Psoas muscle (tissue), 8 donors: Measurements from ENCODE around the gene NENF. TPM values are rescaled to one million over a fixed set of nuclear protein-coding genes. Genes with fewer than 3 reads are reported as not detected.

ENCODE experiments used
- ATAC-seq, 4 donors: fragments of 200-7000 bp; cut with Tn5 transposase; one replicate each; pipeline ENCODE4 v1.9.1; 2020; ENCODE audit warnings: moderate library complexity in 3 of 4, mild to moderate bottlenecking in 2 of 4
- DNase-seq, 2 donors: peaks; one replicate each; pipeline ENCODE4 v3.0.0-alpha.2; 2020
- H3K27ac ChIP-seq: fragments of 200-600 bp; one replicate; pipeline ENCODE4 v1.8.0; 2022
- H3K27me3 ChIP-seq, 3 donors: fragments of 200-600 bp in 1 of 3; one replicate each; pipeline versions ENCODE4 v1.6.1 to v1.8.0; 2013 to 2022; ENCODE audit warnings: low read length in 2 of 3, mild to moderate bottlenecking in 2 of 3, moderate library complexity in 1 of 3; ENCODE audit not compliant: insufficient read depth in 3 of 3
- H3K36me3 ChIP-seq, 2 donors: fragments of 200-600 bp in 1 of 2; one replicate each; pipeline versions ENCODE4 v1.6.1 to v1.8.0; 2013 to 2022; ENCODE audit warnings: low read depth in 1 of 2, mild to moderate bottlenecking in 1 of 2, moderate library complexity in 1 of 2; ENCODE audit not compliant: insufficient read depth in 1 of 2
- H3K4me1 ChIP-seq: fragments of 200-600 bp; one replicate; pipeline ENCODE4 v1.8.0; 2022
- H3K4me3 ChIP-seq: fragments of 200-600 bp; one replicate; pipeline ENCODE4 v1.8.0; 2022; ENCODE audit warnings: mild to moderate bottlenecking
- H3K9me3 ChIP-seq: fragments of 200-600 bp; one replicate; pipeline ENCODE4 v1.8.0; 2022
- WGBS, 3 donors: extraction: QIAGEN DNeasy Blood & Tissue Kit; methylation state at CpG; one replicate each; pipeline versions ENCODE4 v1.1.6 to v1.1.7; 2013; 5-methylcytosine and 5-hydroxymethylcytosine counted together
- intact Hi-C, 2 donors: fragments of 100-400 bp; cut with DNase I; formaldehyde crosslinking; loops; one replicate each; pipeline versions ENCODE4 v1.11.0 to v1.14.2; 2022
- polyA plus RNA-seq, 3 donors: library from polyadenylated mRNA; stranded (reverse); fragments of 200-250 nt; gene quantifications; one replicate each; pipeline ENCODE4 v1.2.3, GENCODE V29; 2013
- total RNA-seq, 4 donors: library from RNA; stranded (reverse); fragmentation: NEBNext Ultra II Directional in 2 of 4; extraction: Animal tissue kit (Norgen Biotek cat#: 25700) in 2 of 4; gene quantifications; one replicate each; pipeline versions ENCODE4 v1.2.1 to v1.2.4, GENCODE V29; 2021 to 2023
- TF ChIP-seq, protein P1 (sequence below): fragments of 200-600 bp; IDR thresholded peaks from one replicate; pipeline ENCODE4 v1.8.0; 2022; ENCODE audit warnings: antibody characterized with exemption
- donor health status: healthy with polysubstance abuse.
- donor health status: DM: no; HTN: no; CAD: no; lungs with moderate emphysema.
- donor health status: Bipolar disorder and iron deficiency.
- donor health status: healthy.
- donor health status: DM: yes; HTN: yes; CAD: no.
- donor health status: DM: no; HTN: no; CAD: no.
- donor health status: DM: no; HTN: no; CAD: no.
- donor health status: DM: yes; HTN: yes; CAD: no.

The NENF gene
- total and polyA plus RNA-seq, 7 donors, result 59.3 to 74.9 (median 64.2) TPM

DNA sequence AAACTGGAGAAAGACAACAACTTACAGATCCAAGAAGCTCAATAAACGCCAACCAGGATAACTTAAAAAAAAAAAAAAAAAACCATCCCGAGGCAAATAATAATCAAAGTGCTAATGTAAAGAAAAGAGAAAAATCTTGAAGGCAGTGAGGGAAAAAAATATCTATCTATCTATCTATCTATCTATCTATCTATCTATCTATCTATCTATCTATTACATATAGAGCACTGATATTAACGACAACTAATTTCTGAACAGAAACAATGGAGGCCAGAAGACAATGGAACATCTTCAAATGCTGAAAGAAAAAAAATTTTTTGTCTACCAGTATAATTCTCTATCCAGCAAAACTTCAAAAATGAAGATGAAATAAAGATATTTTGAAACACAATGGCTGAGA, 36.1 kb upstream of the NENF start:
- Histone ChIP-seq H3K27ac (no peak overlapping the region), H3K4me3 (no peak overlapping the region), H3K4me1 (no peaks in the 10 kb centered on the region), H3K9me3 (no peaks in the 10 kb centered on the region), H3K36me3 (no peaks in the 10 kb centered on the region), H3K27me3 (no peaks in the 10 kb centered on the region)
- DNase-seq (no peak), ATAC-seq (no peak)
- intact Hi-C loops, result no loop called here
- TF ChIP-seq, protein P1, sequence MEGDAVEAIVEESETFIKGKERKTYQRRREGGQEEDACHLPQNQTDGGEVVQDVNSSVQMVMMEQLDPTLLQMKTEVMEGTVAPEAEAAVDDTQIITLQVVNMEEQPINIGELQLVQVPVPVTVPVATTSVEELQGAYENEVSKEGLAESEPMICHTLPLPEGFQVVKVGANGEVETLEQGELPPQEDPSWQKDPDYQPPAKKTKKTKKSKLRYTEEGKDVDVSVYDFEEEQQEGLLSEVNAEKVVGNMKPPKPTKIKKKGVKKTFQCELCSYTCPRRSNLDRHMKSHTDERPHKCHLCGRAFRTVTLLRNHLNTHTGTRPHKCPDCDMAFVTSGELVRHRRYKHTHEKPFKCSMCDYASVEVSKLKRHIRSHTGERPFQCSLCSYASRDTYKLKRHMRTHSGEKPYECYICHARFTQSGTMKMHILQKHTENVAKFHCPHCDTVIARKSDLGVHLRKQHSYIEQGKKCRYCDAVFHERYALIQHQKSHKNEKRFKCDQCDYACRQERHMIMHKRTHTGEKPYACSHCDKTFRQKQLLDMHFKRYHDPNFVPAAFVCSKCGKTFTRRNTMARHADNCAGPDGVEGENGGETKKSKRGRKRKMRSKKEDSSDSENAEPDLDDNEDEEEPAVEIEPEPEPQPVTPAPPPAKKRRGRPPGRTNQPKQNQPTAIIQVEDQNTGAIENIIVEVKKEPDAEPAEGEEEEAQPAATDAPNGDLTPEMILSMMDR, result no peak
- 97 to 100% (median 97%) methylated on average over 3 of the region's 3 CpGs for WGBS, 3 donors

DNA sequence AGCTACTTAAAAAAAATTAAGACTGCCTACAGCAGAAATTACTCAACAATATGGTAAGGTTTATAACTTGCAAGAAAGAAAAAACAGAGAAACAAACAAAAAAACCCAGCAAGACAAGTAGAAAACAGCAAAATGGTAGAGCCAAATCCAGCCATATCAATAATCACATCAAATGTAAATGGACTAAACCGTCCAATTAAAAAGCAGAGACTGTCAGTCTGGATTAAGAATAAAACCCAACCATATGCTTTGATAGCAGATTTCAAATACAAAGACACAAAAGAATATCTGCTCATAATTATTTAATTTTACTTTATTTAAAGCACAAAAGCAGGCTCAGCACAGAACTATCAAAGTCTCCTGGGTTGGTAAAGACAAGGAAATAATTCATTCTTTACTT, 35.5 kb upstream of the NENF start:
- Histone ChIP-seq H3K36me3 (no peaks in the 10 kb centered on the region), H3K4me1 (no peaks in the 10 kb centered on the region)

DNA sequence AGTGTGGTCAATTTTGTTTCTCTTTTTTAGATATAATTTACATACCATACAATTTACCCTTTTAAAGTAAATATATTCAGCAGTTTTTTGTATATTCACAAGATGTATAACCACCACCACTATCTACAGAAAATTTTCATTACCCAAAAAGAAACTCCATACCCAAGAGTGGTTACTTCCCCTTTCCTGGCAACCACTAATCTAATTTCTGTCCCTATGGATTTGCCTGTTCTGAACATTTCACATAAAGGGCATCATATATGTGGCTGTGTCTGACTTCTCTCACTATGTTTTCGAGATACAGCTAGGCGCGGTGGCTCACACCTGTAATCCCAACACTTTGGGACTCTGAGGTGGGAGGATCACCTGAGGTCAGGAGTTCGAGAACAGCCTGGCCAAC, 31.7 kb upstream of the NENF start:
- no peak overlapping the region for H3K4me3 ChIP-seq
- no peak overlapping the region for H3K27ac ChIP-seq
- no peak for DNase-seq
- intact Hi-C loops, result no loop called here
- 98 to 99% (median 98%) methylated on average over 4 of the region's 4 CpGs for WGBS, 3 donors
- no peak for ATAC-seq
- no peaks in the 10 kb centered on the region for H3K36me3 ChIP-seq
- TF ChIP-seq, protein P1, result no peak
- no peaks in the 10 kb centered on the region for H3K9me3 ChIP-seq
- no peaks in the 10 kb centered on the region for H3K27me3 ChIP-seq
- H3K4me1 ChIP-seq, result no peaks in the 10 kb centered on the region

More for the DNA sequence above, 35.5 kb upstream of the NENF start:
- intact Hi-C loops, result no loop called here
- WGBS, 3 donors, result 96 to 100% (median 97%) methylated on average over 1 of the region's 1 CpG
- Histone ChIP-seq H3K9me3 (no peaks in the 10 kb centered on the region), H3K27ac (no peak overlapping the region), H3K27me3 (no peaks in the 10 kb centered on the region), H3K4me3 (no peak overlapping the region)
- ATAC-seq (no peak), DNase-seq (no peak)
- TF ChIP-seq, protein P1, result no peak

DNA sequence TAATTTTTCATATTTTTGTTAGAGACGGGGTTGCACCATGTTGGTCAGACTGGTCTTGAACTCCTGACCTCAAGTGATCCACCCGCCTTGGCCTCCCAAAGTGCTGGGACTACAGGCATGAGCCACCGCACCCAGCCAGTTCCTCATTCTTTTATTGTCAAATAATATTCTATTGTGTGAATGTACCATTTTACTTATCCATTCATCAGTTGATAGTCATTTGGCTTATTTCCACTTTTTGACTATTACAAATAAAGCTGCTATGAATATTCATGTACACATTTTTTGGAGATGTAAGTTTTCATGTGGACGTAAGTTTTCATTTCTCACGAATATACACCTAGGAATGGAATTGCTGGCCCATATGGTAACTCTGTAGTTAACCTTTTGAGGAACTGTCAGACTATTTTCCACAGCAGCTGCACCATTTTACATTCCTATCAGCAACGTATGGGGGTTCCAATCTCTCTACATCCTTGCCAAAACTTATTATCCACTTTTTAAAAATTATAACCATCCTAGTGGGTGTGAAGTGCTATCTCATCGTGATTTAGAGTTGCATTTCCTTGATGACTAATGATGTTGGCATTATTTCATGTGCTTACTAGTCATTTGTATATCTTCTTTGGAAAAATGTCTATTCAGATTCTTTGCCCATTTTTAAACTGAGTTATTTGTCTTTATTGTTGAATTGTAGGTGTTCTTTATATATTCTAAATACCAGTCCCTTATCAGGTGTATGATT, 30.7 kb upstream of the NENF start:
- Histone ChIP-seq H3K4me3 (no peak overlapping the region), H3K4me1 (no peaks in the 10 kb centered on the region), H3K27me3 (no peaks in the 10 kb centered on the region), H3K36me3 (no peaks in the 10 kb centered on the region), H3K9me3 (no peaks in the 10 kb centered on the region), H3K27ac (no peak overlapping the region)
- no peak for ATAC-seq
- TF ChIP-seq, protein P1, result no peak
- no peak for DNase-seq
- 82 to 85% (median 84%) methylated on average over 7 of the region's 7 CpGs for WGBS, 3 donors
- intact Hi-C loops, result no loop called here
